ENCODE measurements around the gene TLX2.

DNA sequence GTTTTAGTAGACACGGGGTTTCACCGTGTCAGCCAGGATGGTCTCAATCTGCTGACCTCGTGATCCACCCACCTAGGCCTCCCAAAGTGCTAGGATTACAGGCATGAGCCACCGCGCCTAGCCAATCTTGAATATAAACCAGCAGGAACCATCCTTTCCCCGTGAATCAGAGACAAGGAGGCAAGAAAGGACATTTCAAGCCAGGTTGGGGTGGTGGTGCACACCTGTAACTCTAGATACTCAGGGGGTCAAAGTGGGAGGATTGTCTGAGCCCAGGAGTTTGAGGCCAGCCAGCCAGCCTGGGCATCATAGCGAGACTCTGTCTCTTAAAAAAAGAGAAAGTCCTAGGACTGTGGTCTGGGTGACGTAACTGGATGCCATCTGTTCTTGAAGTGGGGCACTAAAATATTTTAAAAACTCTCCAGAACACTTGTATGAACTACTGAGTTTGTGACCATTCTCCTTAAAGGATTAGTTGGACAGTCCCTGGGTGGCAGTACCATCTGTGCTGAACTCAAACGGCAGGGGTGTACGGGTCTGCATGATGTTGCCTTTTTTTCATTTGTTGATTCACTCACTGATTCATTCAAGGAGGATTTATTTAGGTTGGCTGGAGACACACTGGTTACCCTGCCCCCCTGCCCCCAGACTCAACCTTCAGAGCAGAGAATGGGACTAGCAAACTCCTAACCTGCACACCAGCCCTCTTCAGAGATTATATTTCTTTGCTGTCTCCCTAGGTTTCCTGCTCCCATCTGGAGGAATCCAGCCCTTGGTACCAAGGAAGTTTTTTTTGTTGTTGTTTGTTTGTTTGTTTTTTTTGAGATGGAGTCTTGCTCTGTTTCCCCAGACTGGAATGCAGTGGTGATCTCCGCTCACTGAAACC, 2.9 kb upstream of the TLX2 start:
- no peak for TF ChIP-seq POLR2A (IDR thresholded peaks at IDR 0.05)
- no peak for TF ChIP-seq POLR2AphosphoS5 (IDR thresholded peaks at IDR 0.05)
- TF ChIP-seq, protein P1, sequence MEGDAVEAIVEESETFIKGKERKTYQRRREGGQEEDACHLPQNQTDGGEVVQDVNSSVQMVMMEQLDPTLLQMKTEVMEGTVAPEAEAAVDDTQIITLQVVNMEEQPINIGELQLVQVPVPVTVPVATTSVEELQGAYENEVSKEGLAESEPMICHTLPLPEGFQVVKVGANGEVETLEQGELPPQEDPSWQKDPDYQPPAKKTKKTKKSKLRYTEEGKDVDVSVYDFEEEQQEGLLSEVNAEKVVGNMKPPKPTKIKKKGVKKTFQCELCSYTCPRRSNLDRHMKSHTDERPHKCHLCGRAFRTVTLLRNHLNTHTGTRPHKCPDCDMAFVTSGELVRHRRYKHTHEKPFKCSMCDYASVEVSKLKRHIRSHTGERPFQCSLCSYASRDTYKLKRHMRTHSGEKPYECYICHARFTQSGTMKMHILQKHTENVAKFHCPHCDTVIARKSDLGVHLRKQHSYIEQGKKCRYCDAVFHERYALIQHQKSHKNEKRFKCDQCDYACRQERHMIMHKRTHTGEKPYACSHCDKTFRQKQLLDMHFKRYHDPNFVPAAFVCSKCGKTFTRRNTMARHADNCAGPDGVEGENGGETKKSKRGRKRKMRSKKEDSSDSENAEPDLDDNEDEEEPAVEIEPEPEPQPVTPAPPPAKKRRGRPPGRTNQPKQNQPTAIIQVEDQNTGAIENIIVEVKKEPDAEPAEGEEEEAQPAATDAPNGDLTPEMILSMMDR (IDR thresholded peaks at IDR 0.05) = no peak
- no peak for TF ChIP-seq EP300 (IDR thresholded peaks at IDR 0.05)
